ENCODE data around the gene MBNL1. TPM values are rescaled to one million over a fixed set of nuclear protein-coding genes. Genes with fewer than 3 reads are reported as not detected.
"Not testable (repeated sequence)": the region's sequence is repeated elsewhere in the genome, so short reads cannot be mapped to it uniquely, and the experiment has no call there.

The MBNL1 gene
- total and polyA plus RNA-seq, 3 experiments from 2014 or later: 303 to 391 (median 386) TPM

- H3K27ac ChIP-seq (ENCODE audit: low read depth, low read length): no peak overlapping the region
- H3K4me3 ChIP-seq (ENCODE audit: low read length): peak overlapping the region; percentile 29
- no peak for DNase-seq
- Mint-ChIP-seq H3K36me3 (peaks cover 13 to 49% (median 13%) of the 10 kb centered on the region in 3 donors), H3K4me3 (peak overlapping the region in 3 of 7 donors; percentile 4 to 30 (median 9)), H3K9me3 (no peaks in the 10 kb centered on the region), H3K4me1 (peaks cover 80 to 95% (median 95%) of the 10 kb centered on the region in 3 donors), H3K27ac (peak overlapping the region in 6 of 8 donors; percentile 38 to 78 (median 58)), H3K27me3 (peaks cover 0 to 3% of the 10 kb centered on the region in 2 donors)
- peaks cover 85% of the 10 kb centered on the region for H3K4me1 ChIP-seq (ENCODE audit: insufficient read depth, low read length)
- H3K36me3 ChIP-seq (ENCODE audit: insufficient read depth, low read length): no peaks in the 10 kb centered on the region
- H3K27me3 ChIP-seq (ENCODE audit: insufficient read depth, low read length, poor library complexity, severe bottlenecking): no peaks in the 10 kb centered on the region
- CTCF ChIA-PET: no interaction called here
- POLR2A ChIA-PET: no interaction called here
- H3K9me3 ChIP-seq (ENCODE audit: low read length): no peaks in the 10 kb centered on the region
These were observed 60.1 kb downstream of the MBNL1 start for GRCh38 chr3:152328841-152329240.

DNA sequence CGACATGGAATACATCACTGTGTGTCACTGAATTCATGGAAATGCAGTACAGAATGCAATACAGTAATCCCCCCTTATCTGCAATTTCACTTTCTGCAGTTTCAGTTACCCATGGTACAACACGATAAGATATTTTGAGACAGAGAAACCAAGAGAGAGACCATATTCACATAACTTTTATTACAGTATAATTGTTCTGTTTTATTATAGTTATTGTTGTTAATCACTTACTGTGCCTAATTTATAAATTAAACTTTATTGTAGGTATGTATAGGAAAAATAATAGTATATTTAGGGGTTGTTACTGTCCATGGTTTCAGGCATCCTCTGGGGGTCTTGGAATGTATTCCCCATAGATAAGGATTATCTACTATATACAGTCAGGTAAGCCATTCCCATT is 61.8 kb downstream of the MBNL1 start:
- Mint-ChIP-seq H3K27me3 (peaks cover 0 to 3% of the 10 kb centered on the region in 2 donors), H3K9me3 (no peaks in the 10 kb centered on the region), H3K27ac (peak overlapping the region in 6 of 8 donors; percentile 3 to 90 (median 49)), H3K4me1 (peaks cover 84 to 95% (median 95%) of the 10 kb centered on the region in 3 donors), H3K4me3 (peak overlapping the region in 6 of 7 donors; percentile 3 to 51 (median 30)), H3K36me3 (peaks cover 13 to 59% (median 13%) of the 10 kb centered on the region in 3 donors)
- Histone ChIP-seq H3K27ac (ENCODE audit: low read depth, low read length) (peak overlapping the region; percentile 55), H3K36me3 (ENCODE audit: insufficient read depth, low read length) (peaks cover 7% of the 10 kb centered on the region), H3K27me3 (ENCODE audit: insufficient read depth, low read length, poor library complexity, severe bottlenecking) (no peaks in the 10 kb centered on the region), H3K4me3 (ENCODE audit: low read length) (no peak overlapping the region), H3K9me3 (ENCODE audit: low read length) (no peaks in the 10 kb centered on the region), H3K4me1 (ENCODE audit: insufficient read depth, low read length) (peaks cover 93% of the 10 kb centered on the region)
- DNase-seq: no peak
- POLR2A ChIA-PET: no interaction called here
- CTCF ChIA-PET: no interaction called here

GRCh38 chr3:152331018-152331541 is 62.4 kb downstream of the MBNL1 start:
- Mint-ChIP-seq H3K27ac (peak overlapping the region; percentile 18 to 93 (median 82)), H3K4me3 (peak overlapping the region in 6 of 7 donors; percentile 6 to 86 (median 46)), H3K27me3 (peaks cover 0 to 3% of the 10 kb centered on the region in 2 donors), H3K4me1 (peaks cover 84 to 95% (median 95%) of the 10 kb centered on the region in 3 donors), H3K36me3 (peaks cover 8 to 59% (median 9%) of the 10 kb centered on the region in 3 donors), H3K9me3 (no peaks in the 10 kb centered on the region)
- H3K4me1 ChIP-seq (ENCODE audit: insufficient read depth, low read length): peaks cover 93% of the 10 kb centered on the region
- peak overlapping the region; percentile 55 for H3K27ac ChIP-seq (ENCODE audit: low read depth, low read length)
- POLR2A ChIA-PET: no interaction called here
- peaks cover 7% of the 10 kb centered on the region for H3K36me3 ChIP-seq (ENCODE audit: insufficient read depth, low read length)
- H3K27me3 ChIP-seq (ENCODE audit: insufficient read depth, low read length, poor library complexity, severe bottlenecking): no peaks in the 10 kb centered on the region
- H3K4me3 ChIP-seq (ENCODE audit: low read length): no peak overlapping the region
- CTCF ChIA-PET: no interaction called here
- H3K9me3 ChIP-seq (ENCODE audit: low read length): no peaks in the 10 kb centered on the region
- no peak for DNase-seq

DNA sequence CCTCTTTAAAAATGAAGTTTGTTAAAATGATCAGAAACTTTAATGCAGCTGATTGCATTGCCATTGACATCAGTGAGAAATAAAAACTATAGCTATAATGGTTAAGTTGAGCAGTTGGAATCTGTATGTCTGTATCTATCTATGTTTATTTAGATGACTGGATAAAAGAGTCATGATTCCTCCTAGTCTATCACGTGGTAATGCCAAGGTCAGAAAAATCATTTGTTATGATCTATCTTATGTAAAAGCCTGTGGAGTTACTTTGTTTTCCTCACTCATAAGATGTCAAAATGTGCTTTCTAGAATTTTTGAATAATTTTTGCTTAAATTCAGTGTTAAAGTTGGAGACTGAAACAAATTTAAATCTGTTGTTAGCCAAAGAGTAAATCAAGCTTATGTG is 63.3 kb downstream of the MBNL1 start:
- no peaks in the 10 kb centered on the region for H3K9me3 Mint-ChIP-seq
- CTCF ChIA-PET: interaction anchor here (0.7 to 1.4 kb wide), 3 partner anchors 9 to 154 kb away, joined by 3 to 4 read pairs (median 3); no protein-coding TSS in a partner anchor
- Histone ChIP-seq H3K36me3 (ENCODE audit: insufficient read depth, low read length) (peaks cover 7% of the 10 kb centered on the region), H3K27ac (ENCODE audit: low read depth, low read length) (peak overlapping the region; percentile 34), H3K4me3 (ENCODE audit: low read length) (no peak overlapping the region), H3K4me1 (ENCODE audit: insufficient read depth, low read length) (peaks cover 94% of the 10 kb centered on the region), H3K27me3 (ENCODE audit: insufficient read depth, low read length, poor library complexity, severe bottlenecking) (no peaks in the 10 kb centered on the region), H3K9me3 (ENCODE audit: low read length) (no peaks in the 10 kb centered on the region)
- peaks cover 82 to 96% (median 95%) of the 10 kb centered on the region in 3 donors for H3K4me1 Mint-ChIP-seq
- peak overlapping the region in 6 of 7 donors; percentile 6 to 86 (median 44) for H3K4me3 Mint-ChIP-seq
- peaks cover 0 to 3% of the 10 kb centered on the region in 2 donors for H3K27me3 Mint-ChIP-seq
- H3K36me3 Mint-ChIP-seq: peaks cover 3 to 57% (median 9%) of the 10 kb centered on the region in 3 donors
- peak overlapping the region; percentile 21 to 90 (median 80) for H3K27ac Mint-ChIP-seq
- POLR2A ChIA-PET: interaction anchor here (0.7 to 0.9 kb wide), 2 partner anchors 68 to 1142 kb away, joined by 3 to 8 read pairs; no protein-coding TSS in a partner anchor
- no peak for DNase-seq

DNA sequence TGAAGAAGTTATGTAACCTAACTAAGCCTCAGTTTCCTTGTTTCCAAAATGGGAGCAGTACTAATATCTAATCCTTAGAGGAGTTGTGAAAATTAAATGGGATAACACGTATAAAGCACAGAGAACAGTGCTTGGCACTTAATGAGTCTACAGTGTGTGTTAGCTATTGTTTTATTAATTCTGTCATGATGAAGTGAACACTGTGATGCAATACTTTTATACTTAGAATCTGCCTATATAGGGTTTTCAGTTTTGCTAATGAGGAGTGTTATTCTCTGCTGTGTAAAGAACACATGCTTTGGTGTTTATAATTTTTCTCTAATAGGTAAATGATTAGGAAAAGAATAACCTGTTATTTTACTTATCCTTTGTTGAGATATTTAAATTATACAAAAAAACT is 65.2 kb downstream of the MBNL1 start:
- Mint-ChIP-seq H3K27me3 (peaks cover 0 to 3% of the 10 kb centered on the region in 2 donors), H3K4me3 (peak overlapping the region in 4 of 7 donors; percentile 8 to 70 (median 66)), H3K9me3 (no peaks in the 10 kb centered on the region), H3K36me3 (peaks cover 4 to 65% (median 10%) of the 10 kb centered on the region in 3 donors), H3K27ac (peak overlapping the region in 7 of 8 donors; percentile 55 to 90 (median 73)), H3K4me1 (peaks cover 80 to 93% (median 92%) of the 10 kb centered on the region in 3 donors)
- CTCF ChIA-PET: interaction anchor here (0.9 to 1.0 kb wide), 2 partner anchors 49 to 65 kb away, joined by 3 read pairs; partner anchors contain the start of gene MBNL1
- Histone ChIP-seq H3K4me1 (ENCODE audit: insufficient read depth, low read length) (peaks cover 90% of the 10 kb centered on the region), H3K27me3 (ENCODE audit: insufficient read depth, low read length, poor library complexity, severe bottlenecking) (no peaks in the 10 kb centered on the region), H3K27ac (ENCODE audit: low read depth, low read length) (no peak overlapping the region), H3K4me3 (ENCODE audit: low read length) (no peak overlapping the region), H3K9me3 (ENCODE audit: low read length) (no peaks in the 10 kb centered on the region), H3K36me3 (ENCODE audit: insufficient read depth, low read length) (peaks cover 13% of the 10 kb centered on the region)
- POLR2A ChIA-PET: no interaction called here
- DNase-seq: no peak

DNA sequence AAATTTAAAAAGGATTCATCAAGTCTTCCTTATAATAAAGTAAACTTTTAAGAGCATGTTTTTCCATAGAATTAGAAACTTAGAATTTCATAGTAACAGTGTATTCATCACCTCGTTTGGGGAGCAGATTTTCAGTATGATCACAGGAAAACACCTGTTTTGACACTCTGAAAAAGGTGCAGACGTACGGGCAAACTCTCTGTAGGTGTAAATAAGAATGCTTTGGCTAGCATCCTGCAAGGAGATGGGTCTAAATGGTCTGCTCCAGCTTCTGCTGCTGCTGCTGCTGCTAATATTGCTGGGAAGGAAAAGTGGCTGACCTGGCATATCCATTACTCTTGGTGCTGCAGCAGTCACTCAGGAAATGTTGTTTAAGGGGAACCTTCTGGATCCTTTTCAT is 66.0 kb downstream of the MBNL1 start:
- no peaks in the 10 kb centered on the region for H3K27me3 ChIP-seq (ENCODE audit: insufficient read depth, low read length, poor library complexity, severe bottlenecking)
- Mint-ChIP-seq H3K4me3 (peak overlapping the region in 5 of 7 donors; percentile 12 to 72 (median 41)), H3K27me3 (peaks cover 0 to 3% of the 10 kb centered on the region in 2 donors), H3K4me1 (peaks cover 84 to 96% (median 95%) of the 10 kb centered on the region in 3 donors), H3K9me3 (no peaks in the 10 kb centered on the region), H3K36me3 (peaks cover 4 to 68% (median 11%) of the 10 kb centered on the region in 3 donors), H3K27ac (peak overlapping the region in 7 of 8 donors; percentile 49 to 86 (median 75))
- ChIA-PET POLR2A (no interaction called here), CTCF (no interaction called here)
- H3K4me3 ChIP-seq (ENCODE audit: low read length): no peak overlapping the region
- no peak overlapping the region for H3K27ac ChIP-seq (ENCODE audit: low read depth, low read length)
- peaks cover 90% of the 10 kb centered on the region for H3K4me1 ChIP-seq (ENCODE audit: insufficient read depth, low read length)
- peaks cover 13% of the 10 kb centered on the region for H3K36me3 ChIP-seq (ENCODE audit: insufficient read depth, low read length)
- H3K9me3 ChIP-seq (ENCODE audit: low read length): no peaks in the 10 kb centered on the region
- DNase-seq: no peak

DNA sequence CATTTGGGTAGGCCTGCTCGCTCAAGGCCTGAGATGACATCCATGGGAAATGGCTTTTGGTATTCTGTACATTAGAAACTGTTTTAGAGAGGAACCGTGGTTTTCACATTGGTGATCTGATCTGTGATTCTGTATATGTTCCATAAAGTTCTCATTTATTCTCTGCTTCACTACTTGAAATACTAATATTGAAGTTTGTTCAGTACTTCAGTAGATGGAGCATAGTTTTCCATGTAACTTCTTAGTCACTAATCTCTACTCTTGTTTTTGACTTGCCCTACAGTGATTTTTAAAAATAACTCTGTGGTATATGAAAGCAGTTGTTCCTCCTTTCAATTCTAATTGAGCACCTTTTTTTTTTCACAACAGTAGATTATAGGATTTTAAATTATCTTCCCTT is 66.5 kb downstream of the MBNL1 start:
- POLR2A ChIA-PET: no interaction called here
- H3K4me3 Mint-ChIP-seq: peak overlapping the region in 5 of 7 donors; percentile 12 to 72 (median 41)
- DNase-seq: no peak
- no peak overlapping the region for H3K27ac ChIP-seq (ENCODE audit: low read depth, low read length)
- peaks cover 90% of the 10 kb centered on the region for H3K4me1 ChIP-seq (ENCODE audit: insufficient read depth, low read length)
- H3K27me3 Mint-ChIP-seq: peaks cover 0 to 3% of the 10 kb centered on the region in 2 donors
- H3K4me3 ChIP-seq (ENCODE audit: low read length): no peak overlapping the region
- no peaks in the 10 kb centered on the region for H3K9me3 ChIP-seq (ENCODE audit: low read length)
- H3K36me3 ChIP-seq (ENCODE audit: insufficient read depth, low read length): peaks cover 17% of the 10 kb centered on the region
- no peaks in the 10 kb centered on the region for H3K9me3 Mint-ChIP-seq
- H3K27ac Mint-ChIP-seq: peak overlapping the region in 7 of 8 donors; percentile 49 to 86 (median 75)
- no peaks in the 10 kb centered on the region for H3K27me3 ChIP-seq (ENCODE audit: insufficient read depth, low read length, poor library complexity, severe bottlenecking)
- CTCF ChIA-PET: no interaction called here
- H3K36me3 Mint-ChIP-seq: peaks cover 4 to 69% (median 15%) of the 10 kb centered on the region in 3 donors
- peaks cover 84 to 96% (median 96%) of the 10 kb centered on the region in 3 donors for H3K4me1 Mint-ChIP-seq

GRCh38 chr3:152337337-152337736 is 68.6 kb downstream of the MBNL1 start:
- peaks cover 25% of the 10 kb centered on the region for H3K36me3 ChIP-seq (ENCODE audit: insufficient read depth, low read length)
- H3K27me3 ChIP-seq (ENCODE audit: insufficient read depth, low read length, poor library complexity, severe bottlenecking); H3K27ac ChIP-seq (ENCODE audit: low read depth, low read length); DNase-seq; H3K27me3 Mint-ChIP-seq; H3K9me3 Mint-ChIP-seq; H3K4me3 ChIP-seq (ENCODE audit: low read length); POLR2A ChIA-PET; H3K9me3 ChIP-seq (ENCODE audit: low read length): not testable (repeated sequence)
- peak overlapping the region in 7 of 8 donors; percentile 13 to 75 (median 39) for H3K27ac Mint-ChIP-seq
- H3K36me3 Mint-ChIP-seq: peaks cover 4 to 72% (median 15%) of the 10 kb centered on the region in 3 donors
- peaks cover 79 to 94% (median 94%) of the 10 kb centered on the region in 3 donors for H3K4me1 Mint-ChIP-seq
- peaks cover 84% of the 10 kb centered on the region for H3K4me1 ChIP-seq (ENCODE audit: insufficient read depth, low read length)
- CTCF ChIA-PET: interaction anchor here (0.8 kb wide), 1 partner anchor 107 kb away, joined by 3 read pairs; no protein-coding TSS in a partner anchor
- H3K4me3 Mint-ChIP-seq: peak overlapping the region in 2 of 7 donors; percentile 6 to 19

Data from CD8-positive, alpha-beta memory T cell (primary cell).